Colon (tissue), 2 donors: ENCODE measurements around the gene FAM114A1.

ENCODE experiments used
- FAIRE-seq: peaks from 2 replicates; lab custom pipeline; 2012; peaks lifted over from hg19 to GRCh38; lab: Jason Lieb, UNC
- donor health status: control.
- donor health status: control.

FAM114A1 gene

GRCh38 chr4:38867478-38868058 is at the start of gene FAM114A1:
FAM114A1 (plus strand) TSS chr4:38867806; CDS start chr4:38878079, 10,273 bp downstream.
- no peak for FAIRE-seq

DNA sequence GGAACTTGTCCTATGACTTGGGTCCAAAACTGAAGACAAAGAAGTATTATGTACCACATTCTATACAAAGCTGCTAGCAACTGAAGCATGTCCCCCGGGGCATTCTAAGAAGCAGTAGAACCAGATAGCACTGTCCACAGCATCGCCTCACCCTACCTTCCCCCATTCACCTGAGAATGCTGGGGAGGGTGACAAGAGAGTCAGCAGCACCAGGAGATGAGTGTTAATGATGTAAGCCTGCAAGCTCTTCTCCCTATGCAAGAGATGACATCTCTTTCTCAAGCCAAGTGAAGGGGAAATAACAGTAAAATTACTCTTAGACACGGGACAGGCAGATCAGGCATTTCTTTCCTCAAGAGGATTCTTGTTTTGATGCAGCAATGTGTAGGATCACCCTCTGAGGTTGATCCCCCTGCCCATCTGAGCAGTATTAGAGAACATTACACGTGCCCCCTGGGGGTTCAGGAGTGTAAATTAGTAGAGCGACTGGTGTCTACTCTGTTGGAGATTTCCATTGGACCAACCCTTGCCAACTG is 49.1 kb upstream of the FAM114A1 start:
- no peak for FAIRE-seq

- no peak for FAIRE-seq
Measured at GRCh38 chr4:38819569-38819968, 48.0 kb upstream of the FAM114A1 start.

- FAIRE-seq, result no peak
Measured at GRCh38 chr4:38820329-38821061, 47.1 kb upstream of the FAM114A1 start.

DNA sequence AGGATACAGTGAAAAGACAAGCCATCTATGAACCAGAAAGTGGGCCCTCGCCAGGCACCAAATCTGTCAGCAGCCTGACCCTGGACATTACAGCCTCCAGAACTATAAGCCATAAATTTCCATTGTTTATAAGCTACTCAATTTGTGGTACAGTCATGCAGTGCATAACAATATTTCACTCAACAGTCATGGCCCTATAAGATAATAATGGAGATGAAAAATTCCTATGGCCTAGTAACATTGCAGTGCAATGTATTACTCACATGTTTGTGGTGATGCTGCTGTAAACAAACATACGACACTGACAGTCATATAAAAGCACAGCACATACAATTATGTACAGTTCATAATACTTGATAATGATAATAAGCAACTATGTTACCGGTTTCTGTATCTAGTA is 45.9 kb upstream of the FAM114A1 start:
- FAIRE-seq, result no peak

DNA sequence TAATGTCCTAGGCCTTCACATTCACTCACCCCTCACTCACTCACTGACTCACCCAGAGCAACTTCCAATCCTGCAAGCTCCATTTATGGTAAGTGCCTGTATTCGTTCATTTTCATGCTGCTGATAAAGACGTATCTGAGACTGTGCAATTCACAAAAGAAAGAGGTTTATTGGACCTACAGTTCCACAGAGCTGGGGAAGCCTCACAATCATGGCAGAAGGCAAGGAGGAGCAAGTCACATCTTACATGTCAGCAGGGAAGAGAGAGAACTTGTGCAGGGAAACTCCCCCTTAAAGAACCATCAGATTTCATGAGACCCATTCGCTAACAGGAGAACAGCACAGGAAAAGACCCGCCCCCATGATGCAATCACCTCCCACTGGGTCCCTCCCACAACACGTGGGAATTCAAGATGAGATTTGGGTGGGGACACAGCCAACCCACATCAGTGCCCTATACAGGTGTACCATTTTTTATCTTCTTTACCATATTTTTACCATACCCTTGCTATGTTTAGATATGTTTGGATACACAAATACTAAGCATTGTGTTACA is 44.8 kb upstream of the FAM114A1 start:
- no peak for FAIRE-seq

GRCh38 chr4:38823766-38824165 is 43.8 kb upstream of the FAM114A1 start:
- FAIRE-seq, result no peak

GRCh38 chr4:38829237-38829636 is 38.4 kb upstream of the FAM114A1 start:
- FAIRE-seq, result no peak

DNA sequence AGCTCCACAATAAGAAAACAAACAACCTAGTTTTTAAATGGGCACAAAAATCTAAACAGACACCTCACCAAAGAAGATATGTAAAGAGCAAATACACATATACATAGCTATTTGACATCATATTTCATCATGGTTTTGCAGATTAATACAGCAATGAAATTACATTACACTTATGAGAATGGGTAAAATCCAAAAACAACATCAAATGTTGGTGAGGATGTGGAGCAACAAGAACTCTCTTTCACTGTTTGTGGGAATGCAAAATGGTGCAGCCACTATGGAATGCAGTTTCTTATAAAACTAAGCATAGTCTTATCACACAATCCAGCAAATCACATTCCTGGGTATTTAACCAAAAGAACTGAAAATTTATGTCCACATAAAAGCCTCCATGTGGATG is 36.0 kb upstream of the FAM114A1 start:
- FAIRE-seq, result no peak

GRCh38 chr4:38832206-38832605 is 35.4 kb upstream of the FAM114A1 start:
- no peak for FAIRE-seq

- no peak for FAIRE-seq
Measured at GRCh38 chr4:38832624-38833528, 34.7 kb upstream of the FAM114A1 start.

GRCh38 chr4:38834570-38834969 is 33.0 kb upstream of the FAM114A1 start:
- no peak for FAIRE-seq

GRCh38 chr4:38837334-38837733 is 30.3 kb upstream of the FAM114A1 start:
- FAIRE-seq, result no peak

GRCh38 chr4:38837849-38838248 is 29.8 kb upstream of the FAM114A1 start:
- no peak for FAIRE-seq

GRCh38 chr4:38842994-38843393 is 24.6 kb upstream of the FAM114A1 start:
- no peak for FAIRE-seq

DNA sequence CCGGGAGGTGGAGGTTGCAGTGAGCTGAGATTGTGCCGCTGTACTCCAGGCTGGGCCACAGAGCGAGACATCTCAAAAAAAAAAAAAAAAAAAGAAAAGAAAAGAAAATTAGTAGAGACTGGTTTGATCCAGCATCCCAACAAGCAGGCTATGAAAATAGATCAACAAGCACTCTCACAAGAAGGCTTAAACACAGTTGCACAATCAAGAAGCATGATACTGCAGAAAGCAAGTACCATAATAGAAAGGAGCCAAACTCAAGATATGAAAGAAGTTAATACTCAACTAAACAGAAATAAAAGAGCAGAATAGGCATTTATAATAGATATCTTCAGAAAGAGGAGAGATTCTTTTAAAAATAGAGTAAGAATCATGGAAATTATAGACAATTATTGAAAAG is 21.6 kb upstream of the FAM114A1 start:
- FAIRE-seq, result no peak

DNA sequence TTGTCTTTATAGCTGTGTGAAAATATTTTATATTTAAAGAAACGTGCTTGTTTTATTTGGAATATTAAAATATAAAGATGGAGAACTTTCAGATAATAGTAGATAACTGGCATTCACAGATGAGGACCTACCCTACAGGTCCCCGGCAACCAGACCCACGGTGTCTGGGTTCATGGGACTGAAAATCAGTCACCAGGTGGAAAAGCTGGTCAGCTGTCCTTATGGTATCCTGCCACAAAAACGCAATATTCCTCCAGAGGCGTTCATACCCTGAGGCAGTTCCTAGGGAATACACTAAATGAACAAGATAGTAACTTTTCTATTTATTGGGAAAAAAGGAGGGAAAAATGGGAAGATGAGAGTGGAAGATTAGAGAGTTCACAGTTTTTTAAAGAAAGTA is 12.1 kb upstream of the FAM114A1 start:
- no peak for FAIRE-seq

DNA sequence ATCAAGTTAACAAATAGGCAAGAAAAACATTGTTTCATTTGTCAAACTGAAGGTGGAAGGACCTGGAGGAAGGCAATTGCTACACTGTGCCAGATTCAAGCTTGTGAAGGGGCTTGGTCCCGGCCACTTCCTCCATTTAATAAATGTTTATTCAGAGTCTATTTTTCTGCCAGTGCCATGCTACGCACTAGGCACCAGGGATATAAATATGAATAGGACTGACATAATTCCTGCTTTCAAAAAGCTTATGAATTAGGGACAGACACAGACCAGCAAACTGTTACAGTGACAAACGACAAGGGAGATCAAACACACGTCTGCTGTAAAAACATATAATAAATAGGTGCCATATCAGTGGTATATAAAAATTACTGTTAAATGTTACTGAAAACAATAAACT is 11.6 kb upstream of the FAM114A1 start:
- FAIRE-seq, result no peak

GRCh38 chr4:38856524-38857337 is 10.9 kb upstream of the FAM114A1 start, which contains the start of gene TLR6:
TLR6 (minus strand) TSS chr4:38856817; CDS start chr4:38829473, 27,344 bp downstream.
- FAIRE-seq, result peak; percentile 88

DNA sequence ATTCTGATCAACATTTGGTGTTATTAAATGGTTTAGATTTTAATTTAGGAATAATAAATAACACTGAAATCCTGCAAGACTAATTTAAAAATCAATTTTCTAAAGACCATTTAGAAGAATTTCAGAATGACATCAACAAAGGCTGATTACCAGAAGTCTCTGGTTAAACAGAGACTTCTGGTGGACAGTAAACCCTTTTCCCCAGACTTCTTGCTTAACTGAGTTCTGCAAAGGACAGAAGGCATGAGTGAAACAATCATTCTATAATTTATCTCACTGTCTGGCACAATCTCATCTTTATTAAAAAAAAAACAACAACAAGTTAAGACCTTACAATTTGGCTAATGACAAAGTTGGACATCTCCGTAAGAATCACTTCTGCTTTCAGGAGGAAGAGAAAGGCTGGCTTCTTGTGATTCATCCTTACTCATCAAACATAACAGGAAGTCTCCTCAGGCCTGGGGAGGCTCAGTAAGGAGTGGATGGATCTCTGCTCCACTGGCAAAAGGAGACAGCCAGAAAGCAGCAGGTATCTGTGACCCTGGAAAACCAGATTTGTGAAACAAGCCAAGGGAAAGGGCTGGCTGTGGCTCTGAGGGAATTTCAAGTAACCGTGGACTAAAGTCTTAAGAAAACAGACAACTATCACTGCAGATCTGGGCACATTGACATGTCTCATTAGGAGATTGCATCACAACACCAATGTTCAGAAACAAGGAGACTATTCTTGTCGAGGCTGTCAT is 10.1 kb upstream of the FAM114A1 start:
- no peak for FAIRE-seq

- FAIRE-seq, result no peak
Measured at GRCh38 chr4:38858097-38858420, 9.5 kb upstream of the FAM114A1 start.
